Parathyroid adenoma (tissue), 2 donors: ENCODE measurements around the gene DGKI.

Experiments
- H2AFZ ChIP-seq: fragments of 300-600 bp; sonication (generic); one replicate; pipeline ENCODE4 v1.7.0; 2017; ENCODE audit warnings: antibody characterized with exemption, mild to moderate bottlenecking
- H3K27ac ChIP-seq: fragments of 300-600 bp; sonication (generic); one replicate; pipeline ENCODE4 v1.7.0; 2017
- H3K27me3 ChIP-seq: fragments of 300-600 bp; sonication (generic); one replicate; pipeline ENCODE4 v1.7.0; 2017; ENCODE audit warnings: low read length; ENCODE audit not compliant: control insufficient read depth, insufficient read depth
- H3K36me3 ChIP-seq: fragments of 300-600 bp; sonication (generic); one replicate; pipeline ENCODE4 v1.7.0; 2017; ENCODE audit warnings: low read length; ENCODE audit not compliant: control insufficient read depth, insufficient read depth
- H3K4me1 ChIP-seq: fragments of 300-600 bp; sonication (generic); one replicate; pipeline ENCODE4 v1.7.0; 2017; ENCODE audit warnings: control low read depth
- H3K4me2 ChIP-seq: fragments of 300-600 bp; sonication (generic); one replicate; pipeline ENCODE4 v1.7.0; 2017; ENCODE audit warnings: low read length
- H3K4me3 ChIP-seq: fragments of 300-600 bp; sonication (generic); one replicate; pipeline ENCODE4 v1.7.0; 2017; ENCODE audit warnings: low read depth, low read length
- H3K79me2 ChIP-seq: fragments of 300-600 bp; sonication (generic); one replicate; pipeline ENCODE4 v1.7.0; 2017; ENCODE audit warnings: control low read depth
- H3K9ac ChIP-seq: fragments of 300-600 bp; sonication (generic); one replicate; pipeline ENCODE4 v1.7.0; 2017; ENCODE audit warnings: mild to moderate bottlenecking
- H3K9me3 ChIP-seq: fragments of 300-600 bp; sonication (generic); one replicate; pipeline ENCODE4 v1.7.0; 2017; ENCODE audit warnings: low read length; ENCODE audit not compliant: control insufficient read depth
- TF ChIP-seq, protein P1 (sequence below): fragments of 300-600 bp; sonication (generic); IDR thresholded peaks from one replicate; pipeline ENCODE4 v1.7.0; 2017; ENCODE audit warnings: antibody characterized with exemption, mild to moderate bottlenecking
- donor health status: primary hyperparathyroidism.

The DGKI gene

DNA sequence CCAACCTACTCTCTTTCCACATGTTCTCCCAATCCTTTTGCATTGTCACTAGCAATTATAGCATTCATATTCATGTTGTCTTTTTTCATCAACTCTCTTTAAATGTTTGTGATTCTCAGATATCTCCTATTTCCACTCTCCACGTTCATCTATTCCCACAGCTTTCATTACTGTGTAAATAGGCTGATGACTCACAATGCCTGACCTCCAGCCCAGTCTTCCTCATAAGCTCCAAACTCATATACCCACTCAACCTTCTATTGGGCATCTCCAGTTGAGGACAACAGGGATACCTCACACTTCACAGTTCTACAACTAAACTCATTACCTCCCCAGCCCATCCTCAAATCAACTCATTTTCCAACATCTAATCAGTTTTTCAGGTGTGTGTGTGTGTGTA is 194.1 kb downstream of the DGKI start:
- TF ChIP-seq, protein P1, sequence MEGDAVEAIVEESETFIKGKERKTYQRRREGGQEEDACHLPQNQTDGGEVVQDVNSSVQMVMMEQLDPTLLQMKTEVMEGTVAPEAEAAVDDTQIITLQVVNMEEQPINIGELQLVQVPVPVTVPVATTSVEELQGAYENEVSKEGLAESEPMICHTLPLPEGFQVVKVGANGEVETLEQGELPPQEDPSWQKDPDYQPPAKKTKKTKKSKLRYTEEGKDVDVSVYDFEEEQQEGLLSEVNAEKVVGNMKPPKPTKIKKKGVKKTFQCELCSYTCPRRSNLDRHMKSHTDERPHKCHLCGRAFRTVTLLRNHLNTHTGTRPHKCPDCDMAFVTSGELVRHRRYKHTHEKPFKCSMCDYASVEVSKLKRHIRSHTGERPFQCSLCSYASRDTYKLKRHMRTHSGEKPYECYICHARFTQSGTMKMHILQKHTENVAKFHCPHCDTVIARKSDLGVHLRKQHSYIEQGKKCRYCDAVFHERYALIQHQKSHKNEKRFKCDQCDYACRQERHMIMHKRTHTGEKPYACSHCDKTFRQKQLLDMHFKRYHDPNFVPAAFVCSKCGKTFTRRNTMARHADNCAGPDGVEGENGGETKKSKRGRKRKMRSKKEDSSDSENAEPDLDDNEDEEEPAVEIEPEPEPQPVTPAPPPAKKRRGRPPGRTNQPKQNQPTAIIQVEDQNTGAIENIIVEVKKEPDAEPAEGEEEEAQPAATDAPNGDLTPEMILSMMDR = no peak

DNA sequence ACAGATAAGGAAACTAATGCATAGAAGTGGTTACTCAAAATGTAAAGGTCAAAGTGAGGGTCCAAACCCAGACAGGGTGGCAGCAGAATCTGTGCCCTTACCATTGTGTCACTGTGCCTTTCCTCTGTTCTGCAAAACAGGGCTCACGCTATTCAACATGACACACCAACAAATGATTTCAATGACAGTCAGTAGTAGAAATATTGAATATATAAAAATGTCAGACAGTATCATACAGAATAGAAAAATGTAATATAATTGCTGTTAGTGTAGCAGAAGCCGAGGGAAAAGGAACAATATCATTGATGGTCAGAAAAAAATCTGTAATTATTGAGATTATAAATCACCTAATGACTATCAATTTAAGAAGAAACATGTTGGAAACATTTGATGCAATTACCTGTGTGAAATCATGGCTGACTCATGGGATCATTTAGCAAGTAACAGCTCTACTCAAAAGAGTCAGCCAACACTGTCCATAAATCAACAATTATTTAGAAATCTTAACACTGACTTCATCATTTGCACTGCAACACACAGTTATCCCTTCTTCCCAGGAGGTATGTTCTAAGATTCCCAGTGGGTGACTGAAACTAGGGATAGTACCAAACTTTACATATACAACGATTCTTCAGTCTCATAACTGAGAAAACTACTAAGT is 198.7 kb downstream of the DGKI start:
- no peak overlapping the region for H3K9ac ChIP-seq
- no peak overlapping the region for H3K4me2 ChIP-seq
- H3K27me3 ChIP-seq = no peaks in the 10 kb centered on the region
- TF ChIP-seq, protein P1 = no peak
- H3K4me3 ChIP-seq = no peak overlapping the region
- no peaks in the 10 kb centered on the region for H3K4me1 ChIP-seq
- H3K9me3 ChIP-seq = no peaks in the 10 kb centered on the region
- no peaks in the 10 kb centered on the region for H3K36me3 ChIP-seq
- H2AFZ ChIP-seq = no peak overlapping the region
- no peak overlapping the region for H3K27ac ChIP-seq
- H3K79me2 ChIP-seq = no peaks in the 10 kb centered on the region

More for the DNA sequence above, 194.1 kb downstream of the DGKI start:
- Histone ChIP-seq H3K79me2 (no peaks in the 10 kb centered on the region), H3K36me3 (no peaks in the 10 kb centered on the region), H3K4me3 (no peak overlapping the region), H3K27ac (no peak overlapping the region), H3K4me1 (no peaks in the 10 kb centered on the region), H3K9me3 (no peaks in the 10 kb centered on the region), H2AFZ (no peak overlapping the region), H3K27me3 (no peaks in the 10 kb centered on the region), H3K4me2 (no peak overlapping the region), H3K9ac (no peak overlapping the region)

DNA sequence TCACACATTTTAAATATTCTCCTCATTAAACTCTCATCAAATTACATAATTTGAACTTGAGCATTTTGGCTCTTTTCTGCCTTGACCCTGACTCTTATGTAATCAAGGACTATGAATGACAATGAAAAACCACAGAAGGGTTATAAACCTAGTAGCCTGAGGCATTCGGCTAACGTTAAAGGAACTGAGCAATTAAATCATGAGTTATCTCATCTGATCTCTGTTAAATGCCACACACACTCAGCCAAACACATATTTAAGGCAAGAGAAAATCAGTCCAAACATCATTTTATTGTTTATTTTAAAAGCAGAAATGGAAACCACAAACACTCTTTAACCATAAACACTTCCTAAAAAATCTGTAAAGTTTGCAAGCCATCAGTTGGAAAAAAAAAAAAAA is 204.3 kb downstream of the DGKI start:
- no peak overlapping the region for H3K27ac ChIP-seq
- TF ChIP-seq, protein P1 = no peak
- no peaks in the 10 kb centered on the region for H3K27me3 ChIP-seq
- H3K4me3 ChIP-seq = no peak overlapping the region
- no peak overlapping the region for H3K9ac ChIP-seq
- no peaks in the 10 kb centered on the region for H3K79me2 ChIP-seq
- H3K4me1 ChIP-seq = no peaks in the 10 kb centered on the region
- no peaks in the 10 kb centered on the region for H3K36me3 ChIP-seq
- no peak overlapping the region for H3K4me2 ChIP-seq
- H3K9me3 ChIP-seq = no peaks in the 10 kb centered on the region
- H2AFZ ChIP-seq = no peak overlapping the region

DNA sequence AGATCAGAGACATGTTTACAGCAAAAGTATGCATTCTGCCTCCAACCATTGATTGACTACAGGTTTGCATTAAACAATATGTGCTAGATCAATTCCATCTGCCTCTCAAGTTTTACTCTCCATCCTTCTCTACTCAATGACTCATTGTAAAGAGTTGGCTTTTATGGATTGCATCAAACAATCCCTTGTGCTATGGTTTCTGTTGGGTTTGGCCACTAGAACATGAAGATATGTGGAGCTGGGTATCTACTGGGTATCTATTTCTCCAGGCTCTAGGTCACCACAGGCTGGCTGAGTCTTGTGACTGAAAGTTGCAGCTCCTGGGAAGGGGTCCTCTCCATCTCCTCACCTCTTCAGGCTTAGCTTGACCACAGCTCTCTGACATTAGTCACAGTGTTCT is 204.7 kb downstream of the DGKI start:
- Histone ChIP-seq H2AFZ (no peak overlapping the region), H3K27ac (no peak overlapping the region), H3K9ac (no peak overlapping the region), H3K36me3 (no peaks in the 10 kb centered on the region), H3K27me3 (no peaks in the 10 kb centered on the region), H3K79me2 (no peaks in the 10 kb centered on the region), H3K4me3 (no peak overlapping the region), H3K9me3 (no peaks in the 10 kb centered on the region), H3K4me2 (no peak overlapping the region), H3K4me1 (no peaks in the 10 kb centered on the region)
- TF ChIP-seq, protein P1 = no peak

DNA sequence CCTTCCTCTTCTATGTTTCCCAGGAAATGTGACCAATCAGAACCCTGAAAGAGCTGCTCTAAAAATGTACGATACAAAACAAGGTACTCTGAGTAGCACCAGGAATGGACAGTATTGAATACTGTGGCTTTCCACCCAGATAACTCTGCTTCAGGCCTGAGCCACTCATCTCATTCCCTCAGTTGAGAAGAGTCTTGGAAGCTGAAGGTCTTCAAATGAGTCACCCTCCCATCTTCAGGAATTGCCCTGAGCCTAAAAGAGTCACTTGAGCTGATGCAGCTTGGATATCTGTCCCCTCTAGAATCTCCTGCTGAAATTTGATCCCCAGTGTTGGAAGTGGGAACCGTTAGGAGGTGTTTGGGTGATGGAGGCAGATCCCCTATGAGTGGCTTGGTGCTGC is 210.4 kb downstream of the DGKI start:
- Histone ChIP-seq H3K4me1 (no peaks in the 10 kb centered on the region), H3K79me2 (no peaks in the 10 kb centered on the region), H2AFZ (no peak overlapping the region), H3K4me2 (no peak overlapping the region), H3K27me3 (no peaks in the 10 kb centered on the region), H3K36me3 (no peaks in the 10 kb centered on the region), H3K27ac (no peak overlapping the region), H3K4me3 (no peak overlapping the region), H3K9ac (no peak overlapping the region), H3K9me3 (no peaks in the 10 kb centered on the region)
- TF ChIP-seq, protein P1 = no peak
